Liver (tissue), 3 donors: Measurements from ENCODE around the gene OPN1MW.
"Not testable (repeated sequence)": the region's sequence is repeated elsewhere in the genome, so short reads cannot be mapped to it uniquely, and the experiment has no call there.

Experiments used
- ATF3 ChIP-seq: IDR thresholded peaks from 2 replicates; pipeline ENCODE4 v1.6.1; 2016; ENCODE audit warnings: antibody characterized with exemption
- CTCF ChIP-seq: fragments of 150-350 bp; IDR thresholded peaks from 2 replicates; pipeline ENCODE4 v1.5.1; 2017; ENCODE audit warnings: improper control_type of control experiment, low read depth, low read length; ENCODE audit not compliant: missing input control
- FOXA1 ChIP-seq: IDR thresholded peaks from 2 replicates; pipeline ENCODE4 v1.6.1; 2016; ENCODE audit warnings: antibody characterized with exemption
- GABPA ChIP-seq, 2 donors: IDR thresholded peaks in 1 of 2; conservative IDR thresholded peaks in 1 of 2; 2 replicates each; pipeline ENCODE4 v1.6.1; 2016; ENCODE audit warnings: antibody characterized with exemption in 2 of 2, mild to moderate bottlenecking in 1 of 2, moderate library complexity in 1 of 2
- JUND ChIP-seq, 2 donors: IDR thresholded peaks; 2 replicates each; pipeline ENCODE4 v1.6.1; 2016; ENCODE audit warnings: antibody characterized with exemption in 2 of 2
- MAX ChIP-seq: IDR thresholded peaks from 2 replicates; pipeline ENCODE4 v1.6.1; 2016; ENCODE audit warnings: antibody characterized with exemption
- NR2F2 ChIP-seq: IDR thresholded peaks from 2 replicates; pipeline ENCODE4 v1.6.1; 2016; ENCODE audit warnings: antibody characterized with exemption
- RAD21 ChIP-seq, 2 donors: IDR thresholded peaks; 2 replicates each; pipeline ENCODE4 v1.6.1; 2016; ENCODE audit warnings: antibody characterized with exemption in 2 of 2, mild to moderate bottlenecking in 2 of 2
- REST ChIP-seq: IDR thresholded peaks from 2 replicates; pipeline ENCODE4 v1.6.1; 2016; ENCODE audit warnings: antibody characterized with exemption, mild to moderate bottlenecking
- RXRA ChIP-seq, 2 donors: IDR thresholded peaks; 2 replicates each; pipeline ENCODE4 v1.6.1; 2017 to 2018; ENCODE audit warnings: antibody characterized with exemption in 2 of 2, mild to moderate bottlenecking in 1 of 2
- TAF1 ChIP-seq: conservative IDR thresholded peaks from 2 replicates; pipeline ENCODE4 v1.6.1; 2016; ENCODE audit warnings: antibody characterized with exemption, mild to moderate bottlenecking
- YY1 ChIP-seq: IDR thresholded peaks from 2 replicates; pipeline ENCODE4 v1.6.1; 2016; ENCODE audit warnings: antibody characterized with exemption, mild to moderate bottlenecking
- ZBTB33 ChIP-seq: IDR thresholded peaks from 2 replicates; pipeline ENCODE4 v1.6.1; 2016; ENCODE audit warnings: antibody characterized with exemption
- donor health status: healthy.
- donor health status: healthy.

GRCh38 chrX:154219456-154219855 lies 37.1 kb downstream of the OPN1MW start, which contains the start of gene OPN1MW2:
- not testable (repeated sequence) for TF ChIP-seq CTCF; ATF3; ZBTB33; TAF1; JUND (IDR thresholded peaks at IDR 0.05); MAX; NR2F2; RAD21 (IDR thresholded peaks at IDR 0.05); GABPA (IDR thresholded peaks at IDR 0.05 in 1 of 2, conservative IDR thresholded peaks at IDR 0.05 in 1 of 2); RXRA (IDR thresholded peaks at IDR 0.05); REST; FOXA1; YY1
